ENCODE data around the gene DOC2A.

DOC2A gene

GRCh38 chr16:29987371-29988085 is 23.3 kb downstream of the DOC2A start:
- no peak for DNase-seq

- DNase-seq = no peak
Measured at GRCh38 chr16:29986931-29987330, 23.9 kb downstream of the DOC2A start.

DNA sequence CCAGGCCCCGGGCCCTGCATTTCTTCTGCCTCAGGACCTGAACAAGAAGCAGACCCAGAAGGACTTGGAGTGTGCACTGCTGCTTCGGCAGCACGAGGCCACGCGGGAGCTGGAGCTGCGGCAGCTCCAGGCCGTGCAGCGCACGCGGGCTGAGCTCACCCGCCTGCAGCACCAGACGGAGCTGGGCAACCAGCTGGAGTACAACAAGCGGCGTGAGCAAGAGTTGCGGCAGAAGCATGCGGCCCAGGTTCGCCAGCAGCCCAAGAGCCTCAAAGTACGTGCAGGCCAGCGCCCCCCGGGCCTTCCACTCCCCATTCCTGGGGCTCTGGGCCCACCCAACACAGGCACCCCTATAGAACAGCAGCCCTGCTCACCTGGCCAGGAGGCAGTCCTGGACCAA is 24.6 kb downstream of the DOC2A start:
- DNase-seq = no peak

- DNase-seq = no peak
Measured at GRCh38 chr16:29985271-29985811, 25.5 kb downstream of the DOC2A start.

DNA sequence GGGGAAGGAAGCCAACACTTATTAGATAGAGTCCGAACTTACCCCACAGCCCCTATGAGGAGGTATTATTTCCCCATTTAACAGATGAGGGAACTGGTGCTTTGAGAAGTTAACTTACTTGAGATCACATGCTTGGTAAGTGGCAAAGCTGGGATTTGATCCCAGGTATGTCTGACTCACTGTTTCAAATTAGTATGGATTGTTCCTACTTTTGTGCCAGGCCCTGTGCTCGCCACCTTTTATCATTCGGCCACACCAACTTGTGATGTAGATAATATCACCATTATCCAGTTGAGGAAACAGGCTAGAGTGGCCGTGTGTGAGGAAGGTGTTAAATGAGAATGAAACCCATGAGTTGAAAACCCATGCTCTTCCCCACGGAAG is 26.1 kb downstream of the DOC2A start:
- DNase-seq = no peak

- no peak for DNase-seq
Measured at GRCh38 chr16:29984137-29984763, 26.6 kb downstream of the DOC2A start.

DNA sequence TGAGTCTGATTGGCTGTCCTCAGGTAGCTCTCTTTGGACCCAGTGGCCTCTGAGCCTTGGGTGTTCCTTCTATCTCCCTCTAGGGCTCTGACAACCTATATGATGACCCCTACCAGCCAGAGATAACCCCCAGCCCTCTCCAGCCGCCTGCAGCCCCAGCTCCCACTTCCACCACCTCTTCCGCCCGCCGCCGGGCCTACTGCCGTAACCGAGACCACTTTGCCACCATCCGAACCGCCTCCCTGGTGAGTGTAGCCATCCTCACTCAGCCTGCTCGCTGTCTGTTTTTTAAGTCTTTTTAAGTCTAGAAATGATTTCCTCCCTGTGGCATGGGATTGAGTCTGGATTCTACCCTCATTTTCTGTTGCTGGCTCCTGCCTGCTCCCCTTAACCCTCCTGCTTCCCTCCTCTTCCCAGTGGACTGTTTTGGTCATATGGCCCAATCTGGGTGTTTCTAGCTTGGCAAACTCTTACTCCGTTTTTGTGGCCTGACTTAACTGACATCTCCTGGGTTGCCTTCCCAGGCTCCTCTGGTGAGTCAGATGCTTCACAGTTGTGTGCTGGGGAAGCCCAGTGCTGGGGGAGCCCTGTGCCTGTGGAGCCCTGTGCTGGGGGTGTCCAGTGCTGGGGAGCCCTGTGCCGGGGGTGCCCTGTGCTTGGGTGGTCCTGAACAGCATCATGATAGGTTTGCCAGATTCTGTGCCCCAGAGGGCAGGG is 27.2 kb downstream of the DOC2A start:
- DNase-seq = no peak

DNA sequence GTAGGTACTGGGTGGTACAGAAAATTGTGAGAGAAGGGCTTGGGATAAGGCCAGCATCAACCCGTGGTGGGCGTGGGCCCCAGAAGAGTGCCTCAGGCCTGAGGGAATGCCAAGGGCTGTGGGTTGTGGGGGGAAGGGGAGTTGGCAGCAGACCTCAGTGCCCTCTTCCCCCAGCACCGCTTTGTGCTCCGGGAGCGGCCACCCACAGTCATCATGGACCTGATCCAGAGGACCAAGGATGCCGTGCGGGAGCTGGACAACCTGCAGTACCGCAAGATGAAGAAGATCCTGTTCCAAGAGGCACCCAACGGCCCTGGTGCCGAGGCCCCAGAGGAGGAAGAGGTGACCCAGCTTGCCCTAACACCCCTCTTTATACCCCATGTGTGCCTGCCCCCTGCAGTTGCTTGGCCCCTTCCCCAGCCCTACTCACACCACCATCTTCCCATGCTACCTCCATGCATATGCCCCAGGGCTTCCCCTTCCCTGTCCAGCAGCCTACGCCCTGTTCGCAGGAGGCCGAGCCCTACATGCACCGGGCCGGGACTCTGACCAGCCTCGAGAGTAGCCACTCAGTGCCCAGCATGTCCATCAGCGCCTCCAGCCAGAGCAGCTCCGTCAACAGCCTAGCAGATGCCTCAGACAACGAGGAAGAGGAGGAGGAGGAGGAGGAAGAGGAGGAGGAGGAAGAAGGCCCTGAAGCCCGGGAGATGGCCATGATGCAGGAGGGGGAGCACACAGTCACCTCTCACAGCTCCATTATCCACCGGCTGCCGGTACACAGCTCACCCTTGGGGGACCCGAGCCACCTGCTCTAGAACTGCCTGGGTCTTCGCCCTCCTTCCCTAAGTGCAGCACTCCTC is 28.0 kb downstream of the DOC2A start:
- DNase-seq = no peak

DNA sequence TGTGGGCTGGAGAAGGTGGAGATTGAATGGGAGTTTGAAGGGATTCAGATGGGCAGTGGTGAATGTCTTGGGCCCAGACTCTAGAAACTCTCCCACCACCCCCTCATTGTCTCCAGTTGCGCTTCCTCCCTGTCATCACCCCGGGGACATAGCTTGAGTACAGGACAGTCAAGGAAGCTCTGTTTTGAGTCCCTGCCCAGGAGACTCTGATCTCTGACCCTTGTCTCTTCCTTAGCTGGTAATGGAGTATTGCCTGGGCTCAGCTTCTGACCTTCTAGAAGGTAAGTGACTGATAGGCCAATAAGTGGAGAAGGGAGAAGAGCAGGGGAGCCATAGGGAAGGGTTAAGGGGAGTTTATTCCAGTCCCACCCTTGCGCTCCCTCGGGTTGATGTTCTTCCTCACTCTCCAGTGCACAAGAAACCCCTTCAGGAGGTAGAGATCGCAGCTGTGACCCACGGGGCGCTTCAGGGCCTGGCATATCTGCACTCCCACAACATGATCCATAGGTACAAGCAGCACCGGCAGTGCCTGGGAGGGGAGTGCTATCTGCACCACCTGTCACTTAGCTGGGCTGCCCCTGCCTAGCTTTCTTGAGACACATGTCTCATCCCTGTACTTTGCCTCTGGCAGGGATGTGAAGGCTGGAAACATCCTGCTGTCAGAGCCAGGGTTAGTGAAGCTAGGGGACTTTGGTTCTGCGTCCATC is 32.1 kb downstream of the DOC2A start:
- DNase-seq = no peak

GRCh38 chr16:29978081-29978480 is 32.7 kb downstream of the DOC2A start:
- no peak for DNase-seq

DNA sequence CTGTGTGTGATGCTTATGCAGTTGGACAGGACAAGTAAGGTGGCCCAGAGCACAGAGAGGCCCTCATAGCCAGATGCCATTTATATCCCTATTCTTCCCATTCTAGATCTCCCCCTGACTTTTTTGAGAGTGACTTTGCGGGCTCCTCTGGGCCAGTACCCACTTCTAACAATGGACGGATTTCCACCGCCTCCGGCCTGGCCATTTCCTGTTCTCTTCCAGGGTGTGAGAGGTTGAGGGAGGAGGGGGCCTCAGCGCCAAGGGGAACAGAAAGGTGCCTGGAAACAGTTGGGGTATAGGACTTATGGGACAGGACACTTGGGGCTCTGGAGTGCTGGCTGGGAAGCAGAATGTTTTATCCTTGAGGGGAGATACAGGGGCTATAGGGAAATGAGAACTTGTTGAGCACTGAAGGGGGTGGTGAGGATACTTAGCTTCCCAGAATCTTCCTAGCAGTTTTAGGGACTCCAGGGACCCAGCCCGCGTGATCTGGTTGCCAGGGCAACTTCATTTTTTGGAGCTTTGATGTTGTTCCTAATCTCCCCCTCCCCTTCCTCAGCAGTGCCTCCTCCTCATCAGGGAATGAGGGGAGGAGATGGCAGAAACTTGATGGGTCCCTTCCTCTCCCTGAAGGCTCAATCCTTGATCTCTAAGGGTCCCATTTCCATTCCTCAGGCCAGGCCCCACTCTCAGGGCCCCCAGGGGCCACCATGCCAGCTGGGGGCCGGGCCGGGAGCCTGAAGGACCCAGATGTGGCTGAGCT is 33.6 kb downstream of the DOC2A start:
- no peak for DNase-seq

- DNase-seq = no peak
Measured at GRCh38 chr16:29975811-29976511, 34.9 kb downstream of the DOC2A start.

- no peak for DNase-seq
Measured at GRCh38 chr16:29975134-29975538, 35.7 kb downstream of the DOC2A start.

DNA sequence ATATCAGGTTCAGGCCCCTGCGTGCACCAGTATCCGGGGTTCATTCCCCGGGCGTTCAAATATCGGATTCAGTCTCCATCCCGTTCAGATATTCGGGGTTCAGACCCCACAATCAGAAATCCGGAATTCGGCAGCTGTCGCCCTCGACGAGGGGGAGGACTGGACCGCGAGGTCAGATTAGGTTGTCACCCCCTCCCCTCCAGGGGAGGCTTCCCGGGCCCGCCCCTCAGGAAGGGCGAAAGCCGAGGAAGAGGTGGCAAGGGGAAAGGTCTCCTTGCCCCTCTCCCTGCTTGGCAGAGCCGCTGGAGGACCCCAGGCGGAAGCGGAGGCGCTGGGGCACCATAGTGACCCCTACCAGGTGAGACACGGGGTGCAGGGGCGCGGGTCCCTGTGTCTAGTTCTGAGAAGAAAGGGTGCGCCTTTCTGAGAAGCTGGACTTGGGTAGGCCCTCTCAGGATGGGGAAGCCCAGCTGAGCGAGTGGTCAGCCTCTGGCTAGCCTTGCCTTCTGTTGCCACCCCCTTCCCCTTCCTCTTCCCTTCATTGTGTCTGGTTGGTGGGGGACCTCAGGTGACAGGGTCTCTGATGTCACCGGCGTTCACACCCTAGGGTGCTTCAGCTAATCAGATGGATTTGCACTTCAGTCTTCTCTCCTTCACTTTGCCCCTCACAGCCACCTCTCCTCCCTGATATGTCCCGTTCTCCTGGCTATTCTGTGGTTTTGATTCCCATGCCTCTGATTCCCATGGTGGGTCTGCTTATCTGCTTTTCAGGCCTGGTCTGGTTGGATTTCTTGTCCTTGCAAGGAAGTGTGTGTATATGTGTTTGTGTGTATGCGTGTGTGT is 36.3 kb downstream of the DOC2A start:
- no peak for DNase-seq

GRCh38 chr16:29973384-29974246 is 37.2 kb downstream of the DOC2A start, which contains the start of gene TAOK2:
Gene TAOK2 (plus strand): TSS chr16:29973868. CDS start chr16:29977773, 3,905 bp downstream.
- DNase-seq = peak; percentile 94

GRCh38 chr16:29972992-29973383 is 37.8 kb downstream of the DOC2A start:
- DNase-seq = no peak

- no peak for DNase-seq
Measured at GRCh38 chr16:29972500-29972899, 38.3 kb downstream of the DOC2A start.

- DNase-seq = no peak
Measured at GRCh38 chr16:29971304-29971703, 39.5 kb downstream of the DOC2A start.

- no peak for DNase-seq
Measured at GRCh38 chr16:29968205-29968604, 42.6 kb downstream of the DOC2A start.
